Loucy (cell line): ENCODE results near the gene CPA4.

Experiments
- H2AFZ ChIP-seq: fragments of 200-600 bp; sonication (generic); 2 replicates; pipeline ENCODE4 v1.6.0; 2016; ENCODE audit warnings: antibody characterized with exemption, mild to moderate bottlenecking, low read length, moderate library complexity
- H3F3A ChIP-seq: fragments of 200-600 bp; 2 replicates; pipeline ENCODE4 v1.6.0; 2016; ENCODE audit warnings: antibody characterized with exemption, low read depth, mild to moderate bottlenecking
- H3K27me3 ChIP-seq: fragments of 200-600 bp; sonication (generic); 2 replicates; pipeline ENCODE4 v1.6.1; 2014; ENCODE audit warnings: low read length, mild to moderate bottlenecking; ENCODE audit not compliant: insufficient read depth, poor library complexity, severe bottlenecking
- H3K36me3 ChIP-seq: fragments of 200-600 bp; sonication (generic); 2 replicates; pipeline ENCODE4 v1.6.1; 2016; ENCODE audit warnings: low read length; ENCODE audit not compliant: insufficient read depth
- H3K4me1 ChIP-seq: fragments of 200-600 bp; sonication (generic); 2 replicates; pipeline ENCODE4 v1.5.1; 2014; ENCODE audit warnings: low read length, mild to moderate bottlenecking; ENCODE audit not compliant: insufficient read depth, poor library complexity, severe bottlenecking
- H3K4me2 ChIP-seq: fragments of 200-600 bp; sonication (generic); 2 replicates; pipeline ENCODE4 v1.6.0; 2014; ENCODE audit warnings: antibody characterized with exemption, low read length, low read depth, mild to moderate bottlenecking; ENCODE audit not compliant: poor library complexity, severe bottlenecking
- H3K4me3 ChIP-seq: fragments of 200-600 bp; sonication (generic); 2 replicates; pipeline ENCODE4 v1.5.1; 2014; ENCODE audit warnings: low read length, mild to moderate bottlenecking, mixed read lengths; ENCODE audit not compliant: poor library complexity, severe bottlenecking
- H3K79me2 ChIP-seq: fragments of 200-600 bp; sonication (generic); 2 replicates; pipeline ENCODE4 v1.6.1; 2014; ENCODE audit warnings: low read length; ENCODE audit not compliant: insufficient read depth
- H3K9ac ChIP-seq: fragments of 200-600 bp; sonication (generic); 2 replicates; pipeline ENCODE4 v1.6.0; 2014; ENCODE audit warnings: mild to moderate bottlenecking, low read depth, low read length, moderate library complexity; ENCODE audit not compliant: poor library complexity, severe bottlenecking
- H3K9me2 ChIP-seq: fragments of 200-600 bp; sonication (generic); replicated peaks from 2 replicates; pipeline ENCODE4 v1.6.1; 2016; ENCODE audit warnings: low read depth, low read length, mixed read lengths
- H3K9me3 ChIP-seq: fragments of 200-600 bp; sonication (generic); 2 replicates; pipeline ENCODE4 v1.6.1; 2014; ENCODE audit warnings: mild to moderate bottlenecking, antibody characterized with exemption, low read length, low read depth; ENCODE audit not compliant: insufficient read depth
- H4K20me1 ChIP-seq: fragments of 200-600 bp; sonication (generic); 2 replicates; pipeline ENCODE4 v1.6.0; 2014; ENCODE audit warnings: antibody characterized with exemption, low read length, mild to moderate bottlenecking; ENCODE audit not compliant: insufficient read depth, poor library complexity, severe bottlenecking
- EZH2phosphoT487 ChIP-seq: fragments of 200-600 bp; IDR thresholded peaks from 2 replicates; pipeline ENCODE4 v1.6.1; 2018; ENCODE audit warnings: antibody characterized with exemption, mild to moderate bottlenecking, moderate library complexity, borderline replicate concordance
- TF ChIP-seq, protein P1 (sequence below): fragments of 200-600 bp; sonication (generic); conservative IDR thresholded peaks from 2 replicates; pipeline ENCODE4 v1.5.1; 2014; ENCODE audit warnings: mild to moderate bottlenecking, antibody characterized with exemption, low read length

CPA4 gene

DNA sequence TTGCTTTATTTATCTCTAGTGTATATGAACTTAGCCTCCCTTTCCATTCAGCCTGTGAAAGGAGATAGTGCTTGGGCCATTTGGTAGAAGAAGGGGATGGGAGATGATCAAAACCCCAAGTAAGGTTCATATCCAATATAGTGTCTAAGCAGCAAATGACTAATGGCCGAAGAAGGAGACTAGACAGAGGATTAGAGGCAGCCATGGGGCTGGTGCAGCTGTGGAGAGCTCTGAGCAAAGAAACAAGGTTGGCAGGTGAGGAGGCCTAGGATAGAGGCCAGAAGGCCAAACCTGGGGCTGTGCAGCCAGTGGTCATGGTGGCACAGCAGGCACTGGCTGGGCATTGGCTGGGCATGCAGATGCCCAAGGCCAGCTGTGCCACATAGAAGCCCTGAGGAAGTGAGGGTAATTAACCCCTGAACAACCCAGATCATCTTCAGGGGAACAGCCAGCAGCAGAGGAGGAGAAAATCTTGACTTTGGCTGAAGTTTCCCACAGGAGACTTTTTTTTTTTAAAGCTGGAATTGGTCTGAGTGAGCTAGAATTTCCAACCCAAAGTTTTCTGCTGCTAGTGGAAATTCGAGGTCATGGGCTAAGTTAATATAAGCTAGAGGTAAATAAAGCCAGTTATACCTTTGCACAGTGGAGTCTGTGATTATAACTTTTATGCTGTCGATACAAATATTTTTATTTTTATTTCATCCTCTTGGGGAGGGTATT, 77.0 kb downstream of the CPA4 start:
- H3K27me3 ChIP-seq, result no peaks in the 10 kb centered on the region
- H3K79me2 ChIP-seq, result no peaks in the 10 kb centered on the region
- H4K20me1 ChIP-seq, result no peaks in the 10 kb centered on the region
- peaks cover 35% of the 10 kb centered on the region for H3K4me1 ChIP-seq
- H3K4me2 ChIP-seq, result peak overlapping the region; percentile 5
- peak overlapping the region; percentile 61; the same call in 1 of the 2 replicates for H2AFZ ChIP-seq
- H3K9me3 ChIP-seq, result no peaks in the 10 kb centered on the region
- no peaks in the 10 kb centered on the region for H3K36me3 ChIP-seq
- no peaks in the 10 kb centered on the region for H3K9me2 ChIP-seq
- TF ChIP-seq, protein P1, sequence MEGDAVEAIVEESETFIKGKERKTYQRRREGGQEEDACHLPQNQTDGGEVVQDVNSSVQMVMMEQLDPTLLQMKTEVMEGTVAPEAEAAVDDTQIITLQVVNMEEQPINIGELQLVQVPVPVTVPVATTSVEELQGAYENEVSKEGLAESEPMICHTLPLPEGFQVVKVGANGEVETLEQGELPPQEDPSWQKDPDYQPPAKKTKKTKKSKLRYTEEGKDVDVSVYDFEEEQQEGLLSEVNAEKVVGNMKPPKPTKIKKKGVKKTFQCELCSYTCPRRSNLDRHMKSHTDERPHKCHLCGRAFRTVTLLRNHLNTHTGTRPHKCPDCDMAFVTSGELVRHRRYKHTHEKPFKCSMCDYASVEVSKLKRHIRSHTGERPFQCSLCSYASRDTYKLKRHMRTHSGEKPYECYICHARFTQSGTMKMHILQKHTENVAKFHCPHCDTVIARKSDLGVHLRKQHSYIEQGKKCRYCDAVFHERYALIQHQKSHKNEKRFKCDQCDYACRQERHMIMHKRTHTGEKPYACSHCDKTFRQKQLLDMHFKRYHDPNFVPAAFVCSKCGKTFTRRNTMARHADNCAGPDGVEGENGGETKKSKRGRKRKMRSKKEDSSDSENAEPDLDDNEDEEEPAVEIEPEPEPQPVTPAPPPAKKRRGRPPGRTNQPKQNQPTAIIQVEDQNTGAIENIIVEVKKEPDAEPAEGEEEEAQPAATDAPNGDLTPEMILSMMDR, result no peak
- no peak for TF ChIP-seq EZH2phosphoT487
- H3K9ac ChIP-seq, result no peak overlapping the region
- H3F3A ChIP-seq, result no peaks in the 10 kb centered on the region
- no peak overlapping the region for H3K4me3 ChIP-seq

DNA sequence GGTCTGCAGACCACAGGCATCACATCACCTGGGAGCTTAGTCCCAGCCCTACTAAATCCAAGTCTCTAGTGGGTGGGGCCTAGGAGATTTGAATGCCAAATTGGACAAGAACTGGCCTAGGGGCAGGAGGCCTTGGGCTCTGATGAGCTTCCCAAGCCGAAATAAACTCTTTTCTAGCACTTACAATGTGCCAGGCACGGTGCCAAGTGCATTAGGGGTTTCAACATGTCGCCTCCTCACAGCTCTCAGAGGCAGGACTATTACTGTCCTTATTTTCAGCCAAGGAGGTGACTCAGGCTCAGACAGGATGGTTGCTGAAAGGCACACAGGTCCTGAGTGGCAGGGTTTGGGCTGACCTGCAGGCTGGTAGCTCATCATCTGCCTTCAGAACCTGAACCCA, 78.1 kb downstream of the CPA4 start:
- H3K4me1 ChIP-seq, result peaks cover 35% of the 10 kb centered on the region
- TF ChIP-seq, protein P1, result no peak
- TF ChIP-seq EZH2phosphoT487, result no peak

DNA sequence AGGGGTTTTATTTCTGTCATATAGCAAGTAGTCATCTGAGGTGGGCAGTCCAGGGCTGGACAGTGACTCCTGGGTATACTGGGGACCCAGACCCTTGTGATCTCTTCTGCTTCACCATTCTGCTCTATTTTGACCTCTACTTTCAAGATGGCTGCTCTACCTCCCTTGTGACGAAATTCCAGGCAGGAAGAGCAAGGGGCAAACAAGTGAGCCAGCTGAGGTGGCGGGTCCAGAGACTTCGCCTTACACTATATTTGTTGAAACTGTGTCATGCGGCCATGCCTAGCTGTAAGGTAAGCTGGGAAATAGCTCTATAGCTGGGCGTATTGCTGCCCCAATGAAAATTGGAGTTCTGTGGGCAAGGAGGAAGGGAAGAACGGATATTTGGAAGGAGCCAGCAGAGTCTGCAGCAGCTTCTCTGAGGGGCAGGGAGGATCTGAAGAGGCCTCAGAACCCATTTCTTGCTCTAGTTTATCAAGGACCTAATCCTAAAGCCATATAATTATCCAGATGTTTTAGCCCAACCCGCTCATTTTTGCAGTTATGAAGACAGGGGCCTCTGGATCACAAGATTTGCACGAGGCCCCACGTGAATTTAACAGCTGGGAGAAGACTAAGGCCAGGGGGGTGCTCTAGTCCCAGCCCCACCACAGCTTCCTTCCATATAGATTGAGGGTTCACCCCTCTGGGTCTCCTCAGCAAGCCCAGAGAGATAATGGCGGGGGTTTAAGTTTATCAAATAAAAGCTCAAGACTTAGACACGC, 79.6 kb downstream of the CPA4 start:
- Histone ChIP-seq H2AFZ (no peak overlapping the region), H3F3A (no peaks in the 10 kb centered on the region), H3K4me2 (no peak overlapping the region)

More for the DNA sequence above, 78.1 kb downstream of the CPA4 start:
- H3K36me3 ChIP-seq, result no peaks in the 10 kb centered on the region
- H3K4me2 ChIP-seq, result no peak overlapping the region
- H3K4me3 ChIP-seq, result no peak overlapping the region
- H2AFZ ChIP-seq, result no peak overlapping the region
- H3K9me3 ChIP-seq, result peaks cover 6% of the 10 kb centered on the region; the same call in 1 of the 2 replicates
- no peaks in the 10 kb centered on the region for H3K79me2 ChIP-seq
- H3K27me3 ChIP-seq, result no peaks in the 10 kb centered on the region
- no peaks in the 10 kb centered on the region for H3K9me2 ChIP-seq
- no peak overlapping the region for H3K9ac ChIP-seq
- H3F3A ChIP-seq, result no peaks in the 10 kb centered on the region
- H4K20me1 ChIP-seq, result no peaks in the 10 kb centered on the region

More for the DNA sequence above, 79.6 kb downstream of the CPA4 start:
- Histone ChIP-seq H3K9me2 (no peaks in the 10 kb centered on the region), H3K36me3 (no peaks in the 10 kb centered on the region), H3K9ac (no peak overlapping the region), H3K9me3 (peaks cover 9% of the 10 kb centered on the region; the same call in 1 of the 2 replicates), H4K20me1 (no peaks in the 10 kb centered on the region), H3K79me2 (no peaks in the 10 kb centered on the region), H3K27me3 (no peaks in the 10 kb centered on the region), H3K4me3 (no peak overlapping the region), H3K4me1 (peaks cover 24% of the 10 kb centered on the region)
- no peak for TF ChIP-seq EZH2phosphoT487
- TF ChIP-seq, protein P1, result no peak
